Panc1 (cell line): Measurements from ENCODE around the gene TNPO2. TPM values are rescaled to one million over a fixed set of nuclear protein-coding genes. Genes with fewer than 3 reads are reported as not detected.

Source experiments
- ATAC-seq: fragments of 200-7000 bp; cut with Tn5 transposase; 2 replicates; pipeline ENCODE4 v1.9.1; 2020; ENCODE audit warnings: mild to moderate bottlenecking, moderate library complexity
- BruUV-seq: library from RNA; stranded (reverse); fragments of 400-500 nt; replicated peaks from 2 replicates; lab custom pipeline; 2021; lab: Mats Ljungman, UMichigan
- CTCF ChIA-PET: fragments of 300-600 bp; sonication (Branson Sonifier 250); formaldehyde crosslinking; loops from one replicate; lab custom pipeline; 2022; ENCODE audit warnings: antibody characterized with exemption; lab: Charles Lee
- POLR2A ChIA-PET: fragments of 300-600 bp; sonication (Branson Sonifier 250); formaldehyde crosslinking; loops from one replicate; lab custom pipeline; 2022; ENCODE audit warnings: antibody characterized with exemption; lab: Charles Lee
- DNase-seq: peaks from one replicate; pipeline ENCODE4 v3.0.0-alpha.2; 2010; ENCODE audit warnings: low read depth, low spot score
- H3K27ac ChIP-seq: 2 replicates; pipeline ENCODE4 v1.5.1; 2011; ENCODE audit warnings: mild to moderate bottlenecking, low read length, inconsistent platforms
- H3K27me3 ChIP-seq: fragments of 200-500 bp; sonication (Bioruptor generic); 2 replicates; pipeline ENCODE4 v1.6.0; 2014; ENCODE audit warnings: low read length, inconsistent platforms; ENCODE audit not compliant: control insufficient read depth, insufficient read depth
- H3K36me3 ChIP-seq: fragments of 200-500 bp; sonication (Bioruptor generic); 2 replicates; pipeline ENCODE4 v1.5.1; 2014; ENCODE audit warnings: inconsistent platforms, mild to moderate bottlenecking, low read length, moderate library complexity; ENCODE audit not compliant: control insufficient read depth, insufficient read depth
- H3K4me1 ChIP-seq: 2 replicates; pipeline ENCODE4 v1.5.1; 2011; ENCODE audit warnings: inconsistent platforms, mild to moderate bottlenecking, low read length, moderate library complexity; ENCODE audit not compliant: control insufficient read depth, insufficient read depth
- H3K4me3 ChIP-seq, 2 experiments: 2 replicates each; pipeline ENCODE4 v1.5.1; 2011 to 2012; ENCODE audit warnings: low read depth in 2 of 2, low read length in 2 of 2, mild to moderate bottlenecking in 2 of 2, inconsistent platforms in 1 of 2, moderate library complexity in 1 of 2
- H3K9me3 ChIP-seq: fragments of 200-500 bp; sonication (Bioruptor generic); 2 replicates; pipeline ENCODE4 v1.5.1; 2014; ENCODE audit warnings: low read depth, mild to moderate bottlenecking, inconsistent platforms, low read length, moderate library complexity; ENCODE audit not compliant: control insufficient read depth, insufficient read depth
- CTCF ChIP-seq: fragments of 450-650 bp; IDR thresholded peaks from 2 replicates; pipeline ENCODE4 v1.5.1; 2017; ENCODE audit warnings: mild to moderate bottlenecking
- POLR2AphosphoS5 ChIP-seq: IDR thresholded peaks from 2 replicates; pipeline ENCODE4 v1.6.1; 2012; ENCODE audit warnings: mild to moderate bottlenecking, low read depth, low read length, moderate library complexity
- REST ChIP-seq, 2 experiments: IDR thresholded peaks; 2 replicates each; pipeline ENCODE4 v1.6.1; 2011 to 2012; ENCODE audit warnings: low read depth in 2 of 2, control low read depth in 1 of 2, low read length in 1 of 2, mild to moderate bottlenecking in 1 of 2, moderate library complexity in 1 of 2; ENCODE audit not compliant: insufficient read depth in 1 of 2
- SIN3A ChIP-seq: IDR thresholded peaks from 2 replicates; pipeline ENCODE4 v1.6.1; 2012; ENCODE audit warnings: low read depth, mild to moderate bottlenecking, low read length, moderate library complexity, borderline replicate concordance; ENCODE audit not compliant: insufficient read depth
- TCF7L2 ChIP-seq: IDR thresholded peaks from 2 replicates; pipeline ENCODE4 v1.6.1; 2011; ENCODE audit warnings: mild to moderate bottlenecking, low read depth, low read length, inconsistent platforms
- in situ Hi-C: cut with HindIII; loops from 2 replicates; pipeline ENCODE4 v1.10.0; 2016; ENCODE audit warnings: low sequenced_read_pairs, low pct_unique_long_range_greater_than_20kb
- intact Hi-C: fragments of 100-400 bp; cut with micrococcal nuclease; formaldehyde crosslinking; loops from one replicate; pipeline ENCODE4 v1.10.0; 2022; ENCODE audit not compliant: unreplicated experiment
- total RNA-seq: library from RNA; stranded (reverse); gene quantifications from one replicate; pipeline ENCODE4 v1.2.1, GENCODE V29; 2021; ENCODE audit not compliant: unreplicated experiment

Gene TNPO2
- total RNA-seq, 1 experiment from 2014 or later = 83.3 TPM

GRCh38 chr19:12672744-12673143 is 51.0 kb downstream of the TNPO2 start:
- H3K4me3 ChIP-seq = no peak overlapping the region
- no peak overlapping the region for H3K27ac ChIP-seq
- POLR2A ChIA-PET = no interaction called here
- no TSS peak for BruUV-seq
- intact Hi-C loops (loop anchor here (10.0 kb wide), 1 partner anchor 108 kb away; no protein-coding TSS in a partner anchor), in situ Hi-C loops (no loop called here)
- TF ChIP-seq REST (IDR thresholded peaks at IDR 0.05; ENCODE audit: insufficient read depth in 1 of 2, low read depth in 2 of 2, low read length in 1 of 2) (no peak), SIN3A (no peak), CTCF (no peak), TCF7L2 (no peak), POLR2AphosphoS5 (no peak)
- H3K4me1 ChIP-seq = no peaks in the 10 kb centered on the region; the same call in 1 of the 2 replicates
- H3K9me3 ChIP-seq = no peaks in the 10 kb centered on the region
- no peaks in the 10 kb centered on the region for H3K27me3 ChIP-seq
- peaks cover 3% of the 10 kb centered on the region; the same call in 1 of the 2 replicates for H3K36me3 ChIP-seq
- DNase-seq = no peak
- CTCF ChIA-PET = interaction anchor here (0.6 to 0.8 kb wide), 2 partner anchors 34 to 614 kb away, joined by 3 to 6 read pairs; no protein-coding TSS in a partner anchor
- no peak for ATAC-seq

GRCh38 chr19:12670159-12670928 is 53.4 kb downstream of the TNPO2 start:
- no peak for TF ChIP-seq CTCF
- TF ChIP-seq SIN3A = no peak
- TF ChIP-seq REST (IDR thresholded peaks at IDR 0.05; ENCODE audit: insufficient read depth in 1 of 2, low read depth in 2 of 2, low read length in 1 of 2) = no peak
- Histone ChIP-seq H3K4me3 (peak overlapping the region; percentile 87 to 93), H3K27ac (peak overlapping the region; percentile 98), H3K9me3 (no peaks in the 10 kb centered on the region), H3K36me3 (peaks cover 3% of the 10 kb centered on the region; the same call in 1 of the 2 replicates), H3K4me1 (peaks cover 3% of the 10 kb centered on the region), H3K27me3 (no peaks in the 10 kb centered on the region)
- ATAC-seq = peak; percentile 8; the same call in 1 of the 2 replicates
- no peak for DNase-seq
- ChIA-PET CTCF (no interaction called here), POLR2A (no interaction called here)
- in situ Hi-C loops (no loop called here), intact Hi-C loops (loop anchor here (10.0 kb wide), 1 partner anchor 106 kb away; no protein-coding TSS in a partner anchor)
- TSS peak; percentile 87 for BruUV-seq
